Activated T-helper 17 cell treated with anti-CD3 and anti-CD28 coated beads, Interleukin-2, amount 50 U/mL, for 72 hours (primary cell): ENCODE results near the gene LAPTM5. TPM values are rescaled to one million over a fixed set of nuclear protein-coding genes. Genes with fewer than 3 reads are reported as not detected.
A peak's percentile ranks its signal among the peaks of the same experiment; 100 is the strongest.

Experiments used
- ATAC-seq: fragments of 150-1000 bp; cut with Tn5 transposase; replicated peaks from 2 replicates; pipeline ENCODE4 v1.10.0; 2021; ENCODE audit warnings: mild to moderate bottlenecking, moderate library complexity
- H3K27ac Mint-ChIP-seq: one replicate; pipeline ENCODE4 v1.8.0; 2022; ENCODE audit warnings: mixed read lengths
- H3K27me3 Mint-ChIP-seq: one replicate; pipeline ENCODE4 v1.8.0; 2022; ENCODE audit warnings: mixed read lengths
- H3K36me3 Mint-ChIP-seq: one replicate; pipeline ENCODE4 v1.8.0; 2022; ENCODE audit warnings: low read depth, mild to moderate bottlenecking, mixed read lengths
- H3K4me1 Mint-ChIP-seq: one replicate; pipeline ENCODE4 v1.8.0; 2022; ENCODE audit warnings: mixed read lengths
- H3K4me3 Mint-ChIP-seq: one replicate; pipeline ENCODE4 v1.8.0; 2022; ENCODE audit warnings: mild to moderate bottlenecking, mixed read lengths
- H3K9me3 Mint-ChIP-seq: one replicate; pipeline ENCODE4 v1.8.0; 2022; ENCODE audit warnings: mixed read lengths
- total RNA-seq, 2 donors: library from RNA; stranded (reverse); gene quantifications; one replicate each; pipeline ENCODE4 v1.2.3, GENCODE V29; 2022

Gene LAPTM5
- total RNA-seq, 2 donors from 2014 or later: 316 to 333 TPM

- peak overlapping the region; percentile 3 for H3K4me3 Mint-ChIP-seq
- no peaks in the 10 kb centered on the region for H3K27me3 Mint-ChIP-seq
- H3K36me3 Mint-ChIP-seq: peaks cover 53% of the 10 kb centered on the region
- no peaks in the 10 kb centered on the region for H3K4me1 Mint-ChIP-seq
- ATAC-seq: peak; percentile 73
- peak overlapping the region; percentile 59 for H3K27ac Mint-ChIP-seq
- H3K9me3 Mint-ChIP-seq: no peaks in the 10 kb centered on the region
Measured at GRCh38 chr1:30731806-30732276, 25.7 kb downstream of the LAPTM5 start.

- no peak overlapping the region for H3K4me3 Mint-ChIP-seq
- ATAC-seq: peak; percentile 55
- peak overlapping the region; percentile 59 for H3K27ac Mint-ChIP-seq
- H3K36me3 Mint-ChIP-seq: peaks cover 47% of the 10 kb centered on the region
- H3K9me3 Mint-ChIP-seq: no peaks in the 10 kb centered on the region
- H3K27me3 Mint-ChIP-seq: no peaks in the 10 kb centered on the region
- H3K4me1 Mint-ChIP-seq: no peaks in the 10 kb centered on the region
Measured at GRCh38 chr1:30731109-30731805, 26.3 kb downstream of the LAPTM5 start.

- H3K4me1 Mint-ChIP-seq: no peaks in the 10 kb centered on the region
- no peaks in the 10 kb centered on the region for H3K9me3 Mint-ChIP-seq
- H3K36me3 Mint-ChIP-seq: peaks cover 39% of the 10 kb centered on the region
- ATAC-seq: no peak
- H3K27ac Mint-ChIP-seq: peak overlapping the region; percentile 59
- no peaks in the 10 kb centered on the region for H3K27me3 Mint-ChIP-seq
- no peak overlapping the region for H3K4me3 Mint-ChIP-seq
Measured at GRCh38 chr1:30730346-30731108, 27.0 kb downstream of the LAPTM5 start.

DNA sequence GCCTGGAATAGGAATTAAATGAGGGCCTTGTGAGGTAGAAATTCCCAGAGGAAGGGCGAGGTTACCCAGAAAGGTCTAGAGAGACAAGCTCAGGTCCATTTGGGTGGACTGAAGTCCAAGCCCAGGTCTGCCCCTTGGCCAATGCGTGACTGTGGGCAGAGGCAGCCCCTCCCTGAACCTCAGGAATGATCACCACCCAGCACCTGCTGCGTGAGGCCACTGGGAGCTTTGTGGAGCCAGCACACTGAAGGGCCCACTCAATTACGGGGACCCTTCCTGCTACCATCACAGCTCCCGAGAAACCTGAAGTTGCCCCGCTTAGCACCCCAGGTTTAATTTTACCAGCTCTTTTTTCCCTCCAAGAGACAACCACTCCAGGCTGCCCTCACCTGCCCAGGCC, 27.7 kb downstream of the LAPTM5 start:
- Mint-ChIP-seq H3K36me3 (peaks cover 33% of the 10 kb centered on the region), H3K4me1 (no peaks in the 10 kb centered on the region), H3K27ac (peak overlapping the region; percentile 59), H3K4me3 (no peak overlapping the region), H3K9me3 (no peaks in the 10 kb centered on the region), H3K27me3 (no peaks in the 10 kb centered on the region)
- no peak for ATAC-seq

- no peaks in the 10 kb centered on the region for H3K27me3 Mint-ChIP-seq
- H3K9me3 Mint-ChIP-seq: no peaks in the 10 kb centered on the region
- ATAC-seq: no peak
- no peak overlapping the region for H3K4me3 Mint-ChIP-seq
- peaks cover 2% of the 10 kb centered on the region for H3K4me1 Mint-ChIP-seq
- peaks cover 26% of the 10 kb centered on the region for H3K36me3 Mint-ChIP-seq
- peak overlapping the region; percentile 35 for H3K27ac Mint-ChIP-seq
Measured at GRCh38 chr1:30728832-30729638, 28.5 kb downstream of the LAPTM5 start.

GRCh38 chr1:30728340-30728739, 29.2 kb downstream of the LAPTM5 start:
- Mint-ChIP-seq H3K27ac (peak overlapping the region; percentile 35), H3K9me3 (no peaks in the 10 kb centered on the region), H3K4me1 (peaks cover 6% of the 10 kb centered on the region), H3K4me3 (no peak overlapping the region), H3K36me3 (peaks cover 22% of the 10 kb centered on the region), H3K27me3 (no peaks in the 10 kb centered on the region)
- ATAC-seq: no peak

GRCh38 chr1:30727824-30728223, 29.8 kb downstream of the LAPTM5 start:
- H3K27me3 Mint-ChIP-seq: no peaks in the 10 kb centered on the region
- peak overlapping the region; percentile 35 for H3K27ac Mint-ChIP-seq
- H3K36me3 Mint-ChIP-seq: peaks cover 17% of the 10 kb centered on the region

DNA sequence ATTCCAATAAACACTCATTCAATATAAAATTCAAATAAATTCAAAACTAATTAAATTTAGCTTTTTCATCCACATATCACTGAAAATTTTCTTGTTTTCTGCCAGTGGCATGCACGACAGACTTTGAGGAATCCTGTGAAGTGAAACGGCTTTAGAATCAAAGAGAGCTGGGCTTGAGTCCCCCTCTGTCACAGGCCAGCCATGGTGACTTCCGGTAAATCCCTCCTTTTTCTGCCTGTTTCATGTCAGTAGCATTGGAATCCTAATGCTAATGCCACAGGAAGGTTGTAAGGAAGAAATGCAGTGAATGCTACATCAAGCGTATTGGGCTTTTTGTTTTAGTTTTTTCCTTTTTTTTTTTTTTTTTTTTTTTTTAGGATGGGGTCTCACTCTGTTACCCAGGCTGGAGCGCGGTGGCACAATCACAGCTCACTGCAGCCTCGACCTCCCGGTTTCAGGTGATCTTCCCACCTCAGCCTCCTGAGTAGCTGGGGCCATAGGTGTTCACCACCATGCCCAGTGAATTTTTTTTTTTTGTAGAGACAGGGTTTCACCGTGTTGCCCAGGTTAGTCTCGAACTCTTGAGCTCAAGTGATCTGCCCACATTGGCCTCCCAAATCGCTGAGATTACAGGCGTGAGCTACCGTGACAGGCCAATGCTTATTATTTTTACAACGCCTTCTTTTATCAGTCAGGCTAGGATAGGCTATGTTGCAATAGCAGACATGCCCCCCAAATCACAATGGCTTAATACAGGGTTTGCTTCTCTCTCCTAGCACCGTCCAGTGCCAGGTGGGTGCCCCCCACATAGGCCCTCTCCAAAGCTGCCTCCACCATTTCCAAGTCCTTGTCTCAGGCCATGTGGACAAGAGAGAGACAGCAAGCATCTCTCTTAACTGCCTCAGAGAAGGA, 30.5 kb downstream of the LAPTM5 start:
- Mint-ChIP-seq H3K9me3 (no peaks in the 10 kb centered on the region), H3K4me1 (peaks cover 6% of the 10 kb centered on the region), H3K36me3 (peaks cover 9% of the 10 kb centered on the region), H3K27me3 (no peaks in the 10 kb centered on the region), H3K27ac (no peak overlapping the region), H3K4me3 (no peak overlapping the region)
- ATAC-seq: no peak

More at GRCh38 chr1:30727824-30728223, 29.8 kb downstream of the LAPTM5 start:
- no peaks in the 10 kb centered on the region for H3K9me3 Mint-ChIP-seq
- peaks cover 6% of the 10 kb centered on the region for H3K4me1 Mint-ChIP-seq
- H3K4me3 Mint-ChIP-seq: no peak overlapping the region
- ATAC-seq: no peak

- H3K27ac Mint-ChIP-seq: no peak overlapping the region
- H3K9me3 Mint-ChIP-seq: no peaks in the 10 kb centered on the region
- H3K36me3 Mint-ChIP-seq: peaks cover 5% of the 10 kb centered on the region
- no peak overlapping the region for H3K4me3 Mint-ChIP-seq
- ATAC-seq: no peak
- H3K4me1 Mint-ChIP-seq: peaks cover 6% of the 10 kb centered on the region
- H3K27me3 Mint-ChIP-seq: no peaks in the 10 kb centered on the region
Measured at GRCh38 chr1:30726236-30726635, 31.3 kb downstream of the LAPTM5 start.

- no peak for ATAC-seq
- Mint-ChIP-seq H3K36me3 (peaks cover 5% of the 10 kb centered on the region), H3K27ac (no peak overlapping the region)
Measured at GRCh38 chr1:30725450-30726095, 32.0 kb downstream of the LAPTM5 start.

GRCh38 chr1:30724655-30725421, 32.7 kb downstream of the LAPTM5 start:
- Mint-ChIP-seq H3K36me3 (peaks cover 5% of the 10 kb centered on the region), H3K27ac (no peak overlapping the region), H3K4me3 (no peak overlapping the region), H3K27me3 (no peaks in the 10 kb centered on the region), H3K9me3 (no peaks in the 10 kb centered on the region), H3K4me1 (peaks cover 6% of the 10 kb centered on the region)
- ATAC-seq: no peak

More at GRCh38 chr1:30725450-30726095, 32.0 kb downstream of the LAPTM5 start:
- peaks cover 6% of the 10 kb centered on the region for H3K4me1 Mint-ChIP-seq
- no peak overlapping the region for H3K4me3 Mint-ChIP-seq
- no peaks in the 10 kb centered on the region for H3K9me3 Mint-ChIP-seq
- H3K27me3 Mint-ChIP-seq: no peaks in the 10 kb centered on the region

DNA sequence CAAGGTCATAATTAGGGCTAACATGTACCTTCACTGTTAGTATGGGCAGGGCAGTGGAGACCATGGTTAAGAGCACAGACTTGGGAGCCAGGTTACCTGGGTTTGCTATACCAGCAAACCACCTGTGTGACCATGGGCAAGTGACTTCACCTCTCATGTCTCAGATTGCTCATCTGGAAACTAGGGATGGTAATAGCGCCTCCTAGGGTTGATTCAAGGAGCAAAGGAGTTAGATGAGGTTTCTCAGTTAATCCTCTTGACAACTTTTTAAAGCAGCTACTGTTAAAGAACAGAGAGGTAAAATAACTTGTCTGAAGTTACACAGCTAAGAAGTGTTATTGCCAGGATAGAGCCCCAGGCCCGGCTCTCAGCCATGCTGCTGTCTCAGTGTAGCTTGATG, 33.4 kb downstream of the LAPTM5 start:
- Mint-ChIP-seq H3K4me3 (no peak overlapping the region), H3K27me3 (no peaks in the 10 kb centered on the region), H3K9me3 (no peaks in the 10 kb centered on the region), H3K4me1 (peaks cover 6% of the 10 kb centered on the region), H3K36me3 (peaks cover 5% of the 10 kb centered on the region), H3K27ac (peak overlapping the region; percentile 69)
- peak; percentile 36 for ATAC-seq

- H3K36me3 Mint-ChIP-seq: peaks cover 5% of the 10 kb centered on the region
- H3K27ac Mint-ChIP-seq: peak within 1 kb of the TSS; percentile 69
- H3K4me3 Mint-ChIP-seq: no peak within 1 kb of the TSS
- H3K27me3 Mint-ChIP-seq: no peaks in the 10 kb centered on the region
- no peak for ATAC-seq
- H3K9me3 Mint-ChIP-seq: no peaks in the 10 kb centered on the region
- H3K4me1 Mint-ChIP-seq: peaks cover 6% of the 10 kb centered on the region
Measured at GRCh38 chr1:30723331-30723755, 34.2 kb downstream of the LAPTM5 start, which contains the start of gene MATN1. Gene MATN1, minus strand, starts transcription at chr1:30723585. Its CDS starts 34 bp downstream, at chr1:30723551.
